Keratinocyte (primary cell): ENCODE data around the gene FRMD3. TPM values are rescaled to one million over a fixed set of nuclear protein-coding genes. Genes with fewer than 3 reads are reported as not detected.

Experiments
- DNase-seq: peaks from one replicate; pipeline ENCODE4 v3.0.0-alpha.2; 2011; ENCODE audit warnings: low read depth, missing footprints, low spot score
- FAIRE-seq: peaks from 2 replicates; lab custom pipeline; 2011; peaks lifted over from hg19 to GRCh38; lab: Jason Lieb, UNC
- H2AFZ ChIP-seq: 2 replicates; pipeline ENCODE4 v1.6.0; 2012; ENCODE audit warnings: low read length, control low read depth, inconsistent platforms; ENCODE audit not compliant: control insufficient read depth
- H3K27ac ChIP-seq: 2 replicates; pipeline ENCODE4 v1.5.1; 2011; ENCODE audit warnings: low read length; ENCODE audit not compliant: control insufficient read depth, insufficient read depth
- H3K27me3 ChIP-seq: 3 replicates; pipeline ENCODE4 v1.6.0; 2011; ENCODE audit warnings: low read length; ENCODE audit not compliant: control insufficient read depth, insufficient read depth; ENCODE audit errors: extremely low read depth
- H3K36me3 ChIP-seq, 2 experiments: 2 replicates in 1 of 2; 3 replicates in 1 of 2; pipeline ENCODE4 v1.5.1; 2011; ENCODE audit warnings: low read length in 2 of 2, mild to moderate bottlenecking in 1 of 2; ENCODE audit not compliant: control insufficient read depth in 2 of 2, insufficient read depth in 2 of 2; ENCODE audit errors: extremely low read depth in 1 of 2
- H3K4me1 ChIP-seq: 3 replicates; pipeline ENCODE4 v1.5.1; 2011; ENCODE audit warnings: low read length; ENCODE audit not compliant: control insufficient read depth, insufficient read depth; ENCODE audit errors: extremely low read depth
- H3K4me2 ChIP-seq: 3 replicates; pipeline ENCODE4 v1.6.0; 2011; ENCODE audit warnings: low read depth, low read length; ENCODE audit not compliant: control insufficient read depth, insufficient read depth; ENCODE audit errors: extremely low read depth
- H3K4me3 ChIP-seq, 3 experiments: fragments of 200-600 bp in 1 of 3; sonication (generic) in 1 of 3; 2 replicates in 2 of 3; 3 replicates in 1 of 3; pipeline ENCODE4 v1.5.1; 2011 to 2016; ENCODE audit warnings: low read length in 3 of 3, mild to moderate bottlenecking in 3 of 3, control low read depth in 2 of 3, inconsistent platforms in 1 of 3, low read depth in 1 of 3, mixed read lengths in 1 of 3, mixed run types in 1 of 3, moderate library complexity in 1 of 3; ENCODE audit not compliant: control insufficient read depth in 2 of 3, insufficient read depth in 2 of 3; ENCODE audit errors: extremely low read depth in 1 of 3
- H3K79me2 ChIP-seq: 2 replicates; pipeline ENCODE4 v1.6.0; 2012; ENCODE audit warnings: low read length; ENCODE audit not compliant: control insufficient read depth, insufficient read depth
- H3K9ac ChIP-seq: 3 replicates; pipeline ENCODE4 v1.6.0; 2011; ENCODE audit warnings: low read length; ENCODE audit not compliant: control insufficient read depth, insufficient read depth; ENCODE audit errors: extremely low read depth
- H3K9me1 ChIP-seq: 3 replicates; pipeline ENCODE4 v1.6.0; 2011; ENCODE audit warnings: low read length; ENCODE audit not compliant: control insufficient read depth, insufficient read depth; ENCODE audit errors: extremely low read depth
- H3K9me3 ChIP-seq: 2 replicates; pipeline ENCODE4 v1.5.1; 2012; ENCODE audit warnings: low read depth, low read length; ENCODE audit not compliant: control insufficient read depth
- H4K20me1 ChIP-seq: 3 replicates; pipeline ENCODE4 v1.6.0; 2011; ENCODE audit warnings: low read length; ENCODE audit not compliant: control insufficient read depth, insufficient read depth; ENCODE audit errors: extremely low read depth
- CTCF ChIP-seq, 3 experiments: IDR thresholded peaks in 1 of 3; conservative IDR thresholded peaks in 1 of 3; optimal IDR thresholded peaks in 1 of 3; 2 replicates in 2 of 3; 3 replicates in 1 of 3; pipeline versions ENCODE3 to v1.5.1; 2011; ENCODE audit warnings: low read length in 3 of 3, mild to moderate bottlenecking in 3 of 3, moderate library complexity in 2 of 3, control low read depth in 1 of 3, inconsistent platforms in 1 of 3; ENCODE audit not compliant: insufficient read depth in 2 of 3; ENCODE audit errors: extremely low read depth in 1 of 3
- EZH2 ChIP-seq: IDR thresholded peaks from one replicate; pipeline ENCODE4 v1.6.1; 2012; ENCODE audit warnings: inconsistent platforms, mild to moderate bottlenecking, low read length, moderate library complexity
- dilution Hi-C: fragments of 300-500 bp; cut with MboI; formaldehyde crosslinking; loops from one replicate; pipeline ENCODE4 v1.7.0; 2020; ENCODE audit warnings: low sequenced_read_pairs; ENCODE audit not compliant: extremely low pct_ligation_motif_present
- polyA plus RNA-seq, 5 experiments: library from polyadenylated mRNA; depleted of rRNA in 3 of 5; stranded (reverse) in 3 of 5; stranded (forward) in 1 of 5; unstranded in 1 of 5; fragments of >200 nt; gene quantifications; 1 replicate in 1 of 5; 2 replicates in 3 of 5; 3 replicates in 1 of 5; pipeline versions ENCODE4 v1.2.1 to v1.2.3, GENCODE V29; 2011 to 2012; ENCODE audit warnings: missing spikeins in 2 of 5, low read depth in 1 of 5, low replicate concordance in 1 of 5

The FRMD3 gene
- polyA plus RNA-seq, 1 donor (not counting 4 experiments of a cell fraction or from before 2014, with no cell fraction given): 0.21 TPM

- H2AFZ ChIP-seq: no peak overlapping the region
- no peak overlapping the region for H3K4me3 ChIP-seq
- no peaks in the 10 kb centered on the region for H3K9me1 ChIP-seq
- no peaks in the 10 kb centered on the region for H3K36me3 ChIP-seq
- no peak for FAIRE-seq
- no peak overlapping the region for H3K27ac ChIP-seq
- no peaks in the 10 kb centered on the region for H3K79me2 ChIP-seq
- dilution Hi-C loops: no loop called here
- H4K20me1 ChIP-seq: no peaks in the 10 kb centered on the region
- no peak overlapping the region for H3K9ac ChIP-seq
- TF ChIP-seq CTCF (optimal IDR thresholded peaks at IDR 0.05 in 1 of 3, IDR thresholded peaks at IDR 0.05 in 1 of 3, conservative IDR thresholded peaks at IDR 0.05 in 1 of 3; ENCODE audit: extremely low read depth in 1 of 3, insufficient read depth in 2 of 3, low read length in 3 of 3) (no peak), EZH2 (no peak)
- H3K4me2 ChIP-seq: no peak overlapping the region
- no peak for DNase-seq
- no peaks in the 10 kb centered on the region for H3K27me3 ChIP-seq
- H3K9me3 ChIP-seq: no peaks in the 10 kb centered on the region
- peaks cover 5% of the 10 kb centered on the region for H3K4me1 ChIP-seq
Observed at GRCh38 chr9:83505282-83505681, 32.9 kb downstream of the FRMD3 start.

GRCh38 chr9:83503866-83504265 is 34.3 kb downstream of the FRMD3 start:
- dilution Hi-C loops: no loop called here
- Histone ChIP-seq H3K79me2 (no peaks in the 10 kb centered on the region), H2AFZ (no peak overlapping the region), H3K4me2 (no peak overlapping the region), H3K27me3 (no peaks in the 10 kb centered on the region), H3K9me1 (no peaks in the 10 kb centered on the region), H3K4me3 (no peak overlapping the region), H4K20me1 (no peaks in the 10 kb centered on the region), H3K36me3 (no peaks in the 10 kb centered on the region), H3K9ac (no peak overlapping the region), H3K4me1 (peaks cover 5% of the 10 kb centered on the region), H3K9me3 (no peaks in the 10 kb centered on the region), H3K27ac (no peak overlapping the region)
- no peak for DNase-seq
- FAIRE-seq: no peak
- TF ChIP-seq CTCF (optimal IDR thresholded peaks at IDR 0.05 in 1 of 3, IDR thresholded peaks at IDR 0.05 in 1 of 3, conservative IDR thresholded peaks at IDR 0.05 in 1 of 3; ENCODE audit: extremely low read depth in 1 of 3, insufficient read depth in 2 of 3, low read length in 3 of 3): no peak
- no peak for TF ChIP-seq EZH2
